Measurements from ENCODE around the gene OGFOD3.

GRCh38 chr17:82419540-82419939 is 1.2 kb upstream of the OGFOD3 start:
- TF ChIP-seq PHF8 (IDR thresholded peaks at IDR 0.05; ENCODE audit: borderline replicate concordance, low read length) = no peak
- TF ChIP-seq CBFB (CRISPR knock-in tag; IDR thresholded peaks at IDR 0.05) = no peak
- TF ChIP-seq, protein P1, sequence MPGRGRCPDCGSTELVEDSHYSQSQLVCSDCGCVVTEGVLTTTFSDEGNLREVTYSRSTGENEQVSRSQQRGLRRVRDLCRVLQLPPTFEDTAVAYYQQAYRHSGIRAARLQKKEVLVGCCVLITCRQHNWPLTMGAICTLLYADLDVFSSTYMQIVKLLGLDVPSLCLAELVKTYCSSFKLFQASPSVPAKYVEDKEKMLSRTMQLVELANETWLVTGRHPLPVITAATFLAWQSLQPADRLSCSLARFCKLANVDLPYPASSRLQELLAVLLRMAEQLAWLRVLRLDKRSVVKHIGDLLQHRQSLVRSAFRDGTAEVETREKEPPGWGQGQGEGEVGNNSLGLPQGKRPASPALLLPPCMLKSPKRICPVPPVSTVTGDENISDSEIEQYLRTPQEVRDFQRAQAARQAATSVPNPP (IDR thresholded peaks at IDR 0.05; ENCODE audit: borderline replicate concordance, insufficient read depth, insufficient read length) = no peak
- TF ChIP-seq NFIC (IDR thresholded peaks at IDR 0.05) = no peak
- TF ChIP-seq, protein P2, sequence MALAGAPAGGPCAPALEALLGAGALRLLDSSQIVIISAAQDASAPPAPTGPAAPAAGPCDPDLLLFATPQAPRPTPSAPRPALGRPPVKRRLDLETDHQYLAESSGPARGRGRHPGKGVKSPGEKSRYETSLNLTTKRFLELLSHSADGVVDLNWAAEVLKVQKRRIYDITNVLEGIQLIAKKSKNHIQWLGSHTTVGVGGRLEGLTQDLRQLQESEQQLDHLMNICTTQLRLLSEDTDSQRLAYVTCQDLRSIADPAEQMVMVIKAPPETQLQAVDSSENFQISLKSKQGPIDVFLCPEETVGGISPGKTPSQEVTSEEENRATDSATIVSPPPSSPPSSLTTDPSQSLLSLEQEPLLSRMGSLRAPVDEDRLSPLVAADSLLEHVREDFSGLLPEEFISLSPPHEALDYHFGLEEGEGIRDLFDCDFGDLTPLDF (CRISPR knock-in tag; IDR thresholded peaks at IDR 0.05) = no peak
- no peak for TF ChIP-seq SIX5 (IDR thresholded peaks at IDR 0.05; ENCODE audit: borderline replicate concordance in 1 of 2, insufficient read depth in 1 of 2, low read depth in 1 of 2, low read length in 2 of 2)
